K562 (cell line): ENCODE results near the gene TSGA10IP. TPM values are rescaled to one million over a fixed set of nuclear protein-coding genes. Genes with fewer than 3 reads are reported as not detected.

Source experiments
- ATAC-seq: fragments of 200-7000 bp; cut with Tn5 transposase; 3 replicates; pipeline ENCODE4 v1.9.1; 2020; ENCODE audit warnings: moderate library complexity
- Bru-seq: library from RNA; stranded (reverse); fragments of 400-500 nt; gene quantifications from one replicate; lab custom pipeline; 2021; lab: Mats Ljungman, UMichigan
- BruChase-seq, 2 experiments: library from RNA; stranded (reverse); fragments of 400-500 nt; gene quantifications; one replicate each; lab custom pipeline; 2021; lab: Mats Ljungman, UMichigan
- BruUV-seq: library from RNA; stranded (reverse); fragments of 400-500 nt; replicated peaks from 2 replicates; lab custom pipeline; 2021; lab: Mats Ljungman, UMichigan
- CTCF ChIA-PET: fragments of 300-600 bp; formaldehyde crosslinking; extraction: SDS; loops from one replicate; lab custom pipeline; 2021; ENCODE audit warnings: low intra/inter-chr PET ratio; lab: Yijun Ruan, JAX
- POLR2A ChIA-PET: fragments of 300-600, 350-650 bp; sonication (Branson Sonifier 250); formaldehyde crosslinking; extraction: SDS; loops from one replicate; lab custom pipeline; 2021; ENCODE audit warnings: antibody characterized with exemption, inconsistent platforms; lab: Yijun Ruan, JAX
- DNase-seq, 4 experiments: peaks; one replicate each; pipeline versions ENCODE4 v3.0.0 to v3.0.0-alpha.2; 2011 to 2018; ENCODE audit warnings: low spot score in 3 of 4, mixed read lengths in 3 of 4; ENCODE audit errors: extremely low read depth in 1 of 4
- FAIRE-seq: peaks from 2 replicates; lab custom pipeline; 2011; peaks lifted over from hg19 to GRCh38; lab: Jason Lieb, UNC
- H2AFZ ChIP-seq: 2 replicates; pipeline ENCODE4 v1.6.0; 2011; ENCODE audit warnings: low read depth, low read length, control low read depth, inconsistent platforms
- H3K27ac ChIP-seq: fragments of 200-600 bp; 3 replicates; pipeline ENCODE4 v1.8.0; 2011; ENCODE audit warnings: low read depth, mild to moderate bottlenecking, control low read depth, inconsistent platforms, low read length, moderate library complexity, mixed read lengths; ENCODE audit errors: extremely low read depth
- H3K27me3 ChIP-seq, 2 experiments: fragments of 300-600 bp in 1 of 2; 2 replicates in 1 of 2; 3 replicates in 1 of 2; pipeline versions ENCODE4 v1.6.0 to v1.8.0; 2011; ENCODE audit warnings: inconsistent platforms in 2 of 2, low read length in 2 of 2, mild to moderate bottlenecking in 1 of 2, mixed read lengths in 1 of 2, moderate library complexity in 1 of 2; ENCODE audit not compliant: control insufficient read depth in 2 of 2, insufficient read depth in 2 of 2
- H3K36me3 ChIP-seq: fragments of 300-600 bp; 3 replicates; pipeline ENCODE4 v1.8.0; 2011; ENCODE audit warnings: mild to moderate bottlenecking, low read length, inconsistent platforms; ENCODE audit not compliant: control insufficient read depth, insufficient read depth
- H3K4me1 ChIP-seq, 2 experiments: fragments of 200-600 bp in 1 of 2; replicated peaks in 1 of 2; 2 replicates in 1 of 2; 3 replicates in 1 of 2; pipeline versions ENCODE4 v1.5.1 to v1.8.0; 2011; ENCODE audit warnings: inconsistent platforms in 2 of 2, low read length in 2 of 2, mild to moderate bottlenecking in 1 of 2, mixed read lengths in 1 of 2, moderate library complexity in 1 of 2; ENCODE audit not compliant: control insufficient read depth in 2 of 2, insufficient read depth in 2 of 2
- H3K4me2 ChIP-seq: 2 replicates; pipeline ENCODE4 v1.6.1; 2011; ENCODE audit warnings: low read length, control low read depth, inconsistent platforms, mixed read lengths; ENCODE audit not compliant: insufficient read depth
- H3K4me3 ChIP-seq: fragments of 200-600 bp; sonication (generic), shearing (Covaris generic); 2 replicates; pipeline ENCODE4 v1.5.1; 2016; ENCODE audit warnings: control low read depth, inconsistent platforms
- H3K79me2 ChIP-seq: fragments of 200-600 bp; 3 replicates; pipeline ENCODE4 v1.8.0; 2011; ENCODE audit warnings: low read length, inconsistent platforms; ENCODE audit not compliant: control insufficient read depth, insufficient read depth
- H3K9ac ChIP-seq, 2 experiments: 2 replicates each; pipeline versions ENCODE4 v1.6.0 to v1.6.1; 2011; ENCODE audit warnings: low read depth in 2 of 2, low read length in 2 of 2, control low read depth in 1 of 2, inconsistent platforms in 1 of 2, mild to moderate bottlenecking in 1 of 2, mixed read lengths in 1 of 2; ENCODE audit not compliant: insufficient read depth in 1 of 2
- H3K9me1 ChIP-seq: one replicate; pipeline ENCODE4 v1.6.0; 2011; ENCODE audit warnings: inconsistent platforms, mild to moderate bottlenecking, low read length, moderate library complexity; ENCODE audit not compliant: control insufficient read depth, insufficient read depth
- H3K9me3 ChIP-seq: replicated peaks from 2 replicates; pipeline ENCODE4 v1.5.1; 2011; ENCODE audit warnings: low read depth, low read length, inconsistent platforms; ENCODE audit not compliant: control insufficient read depth, insufficient read depth
- H4K20me1 ChIP-seq: replicated peaks from 2 replicates; pipeline ENCODE4 v1.6.1; 2011; ENCODE audit warnings: low read length, inconsistent platforms, mixed read lengths; ENCODE audit not compliant: control insufficient read depth, insufficient read depth
- IRF1 ChIP-seq: sonication (generic); formaldehyde crosslinking; IDR thresholded peaks from 2 replicates; pipeline ENCODE4 v1.8.0; 2022; ENCODE audit warnings: missing genetic modification reagents, mild to moderate bottlenecking, borderline replicate concordance
- RFX1 ChIP-seq: fragments of 450-650 bp; IDR thresholded peaks from 2 replicates; pipeline ENCODE4 v1.6.1; 2016; ENCODE audit warnings: mild to moderate bottlenecking, moderate library complexity
- WGBS: fragments of 100-300 bp; shearing (Covaris generic); methylation state at CpG from one replicate; pipeline ENCODE4 v1.1.6; 2016; ENCODE audit warnings: low coverage, mixed read lengths; ENCODE audit not compliant: insufficient coverage; ENCODE audit errors: missing lambda C conversion rate; 5-methylcytosine and 5-hydroxymethylcytosine counted together
- in situ Hi-C: fragments of 300-500 bp; cut with MboI; formaldehyde crosslinking; loops from 4 replicates; pipeline ENCODE4 v1.15.0; 2018; ENCODE audit warnings: inconsistent platforms, mixed read lengths
- intact Hi-C: fragments of 100-400 bp; cut with micrococcal nuclease; formaldehyde crosslinking; loops from 2 replicates; pipeline ENCODE4 v1.14.2; 2022
- long read RNA-seq, 3 experiments: library from polyadenylated mRNA in 2 of 3; library from RNA in 1 of 3; unstranded in 2 of 3; stranded (forward) in 1 of 3; transcript quantifications; one replicate each; pipeline ENCODE4 v2.0.0, GENCODE V29; 2019 to 2022
- polyA minus RNA-seq, 3 experiments: library from RNA; depleted of rRNA, polyadenylated mRNA; stranded (reverse); fragments of >200 nt; gene quantifications; 2 replicates each; pipeline ENCODE4 v1.2.3, GENCODE V29; 2011
- polyA plus RNA-seq, 8 experiments: library from polyadenylated mRNA; depleted of rRNA in 4 of 8; stranded (reverse) in 5 of 8; unstranded in 3 of 8; fragments of >200 nt; fragmentation: Nextera tagmentation in 2 of 8; fragmentation: Illumina TruSeq in 1 of 8; extraction: Ambion mirVana in 2 of 8; extraction: Trizol in 1 of 8; gene quantifications; 2 replicates each; pipeline versions ENCODE4 v1.2.1 to v1.2.3, GENCODE V29; 2011 to 2014; ENCODE audit warnings: inconsistent platforms in 1 of 8, missing spikeins in 1 of 8
- total RNA-seq, 7 experiments: library from RNA; depleted of rRNA in 6 of 7; stranded (reverse); fragments of >200 nt in 6 of 7; fragmentation: Illumina TruSeq in 2 of 7; extraction: Trizol in 2 of 7; gene quantifications; 2 replicates each; pipeline versions ENCODE4 v1.2.1 to v1.2.3, GENCODE V29; 2011 to 2021; ENCODE audit warnings: low replicate concordance in 1 of 7
- TF ChIP-seq, protein P1 (sequence below): sonication (generic); formaldehyde crosslinking; IDR thresholded peaks from 2 replicates; pipeline ENCODE4 v1.9.0; 2022; ENCODE audit warnings: mild to moderate bottlenecking, missing genetic modification reagents

Gene TSGA10IP
- not detected in 2 replicates for total RNA-seq (2011; cell fraction: chromatin; rRNA removed; ENCODE audit: low replicate concordance)
- not detected in 2 replicates for total RNA-seq (2011; cell fraction: nucleolus; rRNA removed)
- not detected in 2 replicates for total RNA-seq (2011; cell fraction: nucleoplasm; rRNA removed)
- total RNA-seq (2014; rRNA removed): not detected in 2 replicates
- total RNA-seq (2014; rRNA removed; fragmentation: Illumina TruSeq; extraction: Trizol): not detected in 2 replicates
- total RNA-seq (2015; rRNA removed; fragmentation: Illumina TruSeq; extraction: Trizol): not detected in 2 replicates
- not detected in 2 replicates for total RNA-seq (2021)
- not detected in 2 replicates for polyA plus RNA-seq (2011; rRNA removed)
- not detected in 2 replicates for polyA plus RNA-seq (2011; cell fraction: cytosol; rRNA removed)
- polyA plus RNA-seq (2011; cell fraction: nucleus; rRNA removed): not detected in 2 replicates
- not detected in 2 replicates for polyA plus RNA-seq (2012)
- not detected in 2 replicates for polyA plus RNA-seq (2014; fragmentation: Illumina TruSeq; extraction: Trizol)
- not detected for polyA plus RNA-seq (2014; fragmentation: Nextera tagmentation; extraction: Ambion mirVana)
- polyA plus RNA-seq (2014; rRNA removed): not detected in 2 replicates
- polyA minus RNA-seq (2011; rRNA and poly(A)+ RNA removed): not detected in 2 replicates
- not detected in 2 replicates for polyA minus RNA-seq (2011; cell fraction: cytosol; rRNA and poly(A)+ RNA removed)
- polyA minus RNA-seq (2011; cell fraction: nucleus; rRNA and poly(A)+ RNA removed): not detected in 2 replicates
- Bru-seq, nascent RNA: percentile 6 among the genes with signal in this experiment
- not detected for BruChase-seq, experiment 1, labeled RNA remaining after a 2-hour chase
- BruChase-seq, experiment 2, labeled RNA remaining after a 6-hour chase: not detected
- long read RNA-seq, experiment 1, partial matches to known transcripts: 0 of 1 reads
- long read RNA-seq, experiment 1, other reads (novel, unspliced or antisense): 1 of 1 reads
- long read RNA-seq, experiment 2: 0 reads
- long read RNA-seq, experiment 3: 0 reads

GRCh38 chr11:65945430-65945911, at the start of gene TSGA10IP:
TSGA10IP (plus strand) TSS chr11:65945480; CDS start chr11:65945676, 196 bp downstream.
- TF ChIP-seq RFX1 (peak; percentile 51; the same call in 1 of the 2 replicates), IRF1 (no peak)
- TF ChIP-seq, protein P1, sequence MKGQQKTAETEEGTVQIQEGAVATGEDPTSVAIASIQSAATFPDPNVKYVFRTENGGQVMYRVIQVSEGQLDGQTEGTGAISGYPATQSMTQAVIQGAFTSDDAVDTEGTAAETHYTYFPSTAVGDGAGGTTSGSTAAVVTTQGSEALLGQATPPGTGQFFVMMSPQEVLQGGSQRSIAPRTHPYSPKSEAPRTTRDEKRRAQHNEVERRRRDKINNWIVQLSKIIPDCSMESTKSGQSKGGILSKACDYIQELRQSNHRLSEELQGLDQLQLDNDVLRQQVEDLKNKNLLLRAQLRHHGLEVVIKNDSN (CRISPR knock-in tag): peak; percentile 35; the same call in 1 of the 2 replicates
- Histone ChIP-seq H3K9me3 (no peaks in the 10 kb centered on the region), H3K4me3 (no peak within 1 kb of the TSS), H3K9ac (peak within 1 kb of the TSS in 1 of 2 experiments; percentile 58; a peak in 2 of 4 replicates), H3K79me2 (no peaks in the 10 kb centered on the region), H4K20me1 (0 out of 2 replicates have a peak, but pooled peaks cover 4% of the 10 kb centered on the region), H3K9me1 (no peaks in the 10 kb centered on the region), H2AFZ (no peak within 1 kb of the TSS), H3K36me3 (no peaks in the 10 kb centered on the region), H3K4me1 (peaks cover 12 to 36% of the 10 kb centered on the region in 2 experiments; a peak in 4 of 5 replicates), H3K4me2 (no peak within 1 kb of the TSS), H3K27ac (no peak within 1 kb of the TSS), H3K27me3 (peaks cover 0 to 5% of the 10 kb centered on the region in 2 experiments; a peak in 1 of 5 replicates)
- ATAC-seq: no peak
- ChIA-PET CTCF (interaction anchor here (0.6 kb wide), 1 partner anchor 31 kb away, joined by 3 read pairs; no protein-coding TSS in a partner anchor), POLR2A (interaction anchor here (1.0 to 1.4 kb wide), 2 partner anchors 9 to 14 kb away, joined by 3 to 4 read pairs; no protein-coding TSS in a partner anchor)
- WGBS: 63% methylated on average over 13 of the region's 13 CpGs
- FAIRE-seq: no peak
- BruUV-seq: no TSS peak
- no peak for DNase-seq
- in situ Hi-C loops (no loop called here), intact Hi-C loops (no loop called here)
